ENCODE results near the gene VPS13D.

Gene VPS13D

GRCh38 chr1:12444329-12444841 lies 214.6 kb downstream of the VPS13D start:
- Histone ChIP-seq H3K9ac (ENCODE audit: low read length) (no peak overlapping the region), H3K27me3 (ENCODE audit: insufficient read depth, low read length) (no peaks in the 10 kb centered on the region), H4K20me1 (ENCODE audit: insufficient read depth, low read length) (no peaks in the 10 kb centered on the region), H3K79me2 (ENCODE audit: insufficient read depth, low read length) (no peaks in the 10 kb centered on the region), H2AFZ (ENCODE audit: low read length) (no peak overlapping the region), H3K4me3 (ENCODE audit: low read depth, low read length, poor library complexity, severe bottlenecking) (no peak overlapping the region), H3K9me3 (ENCODE audit: low read length) (no peaks in the 10 kb centered on the region), H3F3A (ENCODE audit: insufficient read depth, low read length) (no peaks in the 10 kb centered on the region), H3K4me1 (ENCODE audit: insufficient read depth, low read length, severe bottlenecking) (peaks cover 3% of the 10 kb centered on the region), H3K27ac (ENCODE audit: low read depth, low read length, poor library complexity, severe bottlenecking) (no peak overlapping the region), H3K36me3 (ENCODE audit: insufficient read depth, low read length) (no peaks in the 10 kb centered on the region), H3K9me2 (ENCODE audit: low read depth, low read length) (no peaks in the 10 kb centered on the region), H3K4me2 (ENCODE audit: low read length) (no peak overlapping the region)
- TF ChIP-seq CTCF (IDR thresholded peaks at IDR 0.05; ENCODE audit: low read length) (no peak), EZH2 (IDR thresholded peaks at IDR 0.05; ENCODE audit: borderline replicate concordance, low read length) (no peak)

- no peak overlapping the region for H3K9ac ChIP-seq (ENCODE audit: low read length)
- no peaks in the 10 kb centered on the region for H3K27me3 ChIP-seq (ENCODE audit: insufficient read depth, low read length)
- H3F3A ChIP-seq (ENCODE audit: insufficient read depth, low read length): no peaks in the 10 kb centered on the region
- no peaks in the 10 kb centered on the region for H3K36me3 ChIP-seq (ENCODE audit: insufficient read depth, low read length)
- no peak overlapping the region for H2AFZ ChIP-seq (ENCODE audit: low read length)
- no peaks in the 10 kb centered on the region for H3K9me2 ChIP-seq (ENCODE audit: low read depth, low read length)
- H3K4me2 ChIP-seq (ENCODE audit: low read length): no peak overlapping the region
- peaks cover 4% of the 10 kb centered on the region for H3K4me1 ChIP-seq (ENCODE audit: insufficient read depth, low read length, severe bottlenecking)
- H3K9me3 ChIP-seq (ENCODE audit: low read length): no peaks in the 10 kb centered on the region
- no peak overlapping the region for H3K4me3 ChIP-seq (ENCODE audit: low read depth, low read length, poor library complexity, severe bottlenecking)
- H4K20me1 ChIP-seq (ENCODE audit: insufficient read depth, low read length): no peaks in the 10 kb centered on the region
- no peaks in the 10 kb centered on the region for H3K79me2 ChIP-seq (ENCODE audit: insufficient read depth, low read length)
- no peak overlapping the region for H3K27ac ChIP-seq (ENCODE audit: low read depth, low read length, poor library complexity, severe bottlenecking)
- TF ChIP-seq EZH2 (IDR thresholded peaks at IDR 0.05; ENCODE audit: borderline replicate concordance, low read length): no peak
- no peak for TF ChIP-seq CTCF (IDR thresholded peaks at IDR 0.05; ENCODE audit: low read length)
Observed at GRCh38 chr1:12445257-12445656, 215.4 kb downstream of the VPS13D start.

- no peak for TF ChIP-seq EZH2 (IDR thresholded peaks at IDR 0.05; ENCODE audit: borderline replicate concordance, low read length)
- no peak for TF ChIP-seq CTCF (IDR thresholded peaks at IDR 0.05; ENCODE audit: low read length)
Observed at GRCh38 chr1:12446593-12446992, 216.8 kb downstream of the VPS13D start.

More at GRCh38 chr1:12446593-12446992, 216.8 kb downstream of the VPS13D start:
- no peak overlapping the region for H3K27ac ChIP-seq (ENCODE audit: low read depth, low read length, poor library complexity, severe bottlenecking)
- H3K27me3 ChIP-seq (ENCODE audit: insufficient read depth, low read length): no peaks in the 10 kb centered on the region
- H3K4me1 ChIP-seq (ENCODE audit: insufficient read depth, low read length, severe bottlenecking): peaks cover 4% of the 10 kb centered on the region
- H3K36me3 ChIP-seq (ENCODE audit: insufficient read depth, low read length): no peaks in the 10 kb centered on the region
- no peak overlapping the region for H2AFZ ChIP-seq (ENCODE audit: low read length)
- H3K4me2 ChIP-seq (ENCODE audit: low read length): no peak overlapping the region
- H3K9me2 ChIP-seq (ENCODE audit: low read depth, low read length): no peaks in the 10 kb centered on the region
- no peaks in the 10 kb centered on the region for H3K9me3 ChIP-seq (ENCODE audit: low read length)
- H3K9ac ChIP-seq (ENCODE audit: low read length): no peak overlapping the region
- H3K79me2 ChIP-seq (ENCODE audit: insufficient read depth, low read length): no peaks in the 10 kb centered on the region
- H4K20me1 ChIP-seq (ENCODE audit: insufficient read depth, low read length): no peaks in the 10 kb centered on the region
- no peaks in the 10 kb centered on the region for H3F3A ChIP-seq (ENCODE audit: insufficient read depth, low read length)
- no peak overlapping the region for H3K4me3 ChIP-seq (ENCODE audit: low read depth, low read length, poor library complexity, severe bottlenecking)
